WERI-Rb-1 (cell line): ENCODE results near the gene ZNF474.

Experiments
- DNase-seq: peaks from one replicate; pipeline ENCODE4 v3.0.0-alpha.2; 2020
- H3K27ac ChIP-seq: fragments of 250-450 bp; sonication (Bioruptor Pico); 2 replicates; pipeline ENCODE4 v1.5.1; 2020; ENCODE audit warnings: mild to moderate bottlenecking, moderate library complexity
- H3K27me3 ChIP-seq: fragments of 250-450 bp; sonication (Bioruptor Pico); 2 replicates; pipeline ENCODE4 v1.5.1; 2021; ENCODE audit warnings: mild to moderate bottlenecking, low read depth, moderate library complexity; ENCODE audit not compliant: insufficient read depth, severe bottlenecking
- H3K36me3 ChIP-seq: fragments of 250-450 bp; sonication (Bioruptor Pico); 2 replicates; pipeline ENCODE4 v1.5.1; 2020; ENCODE audit warnings: mild to moderate bottlenecking, moderate library complexity
- H3K4me3 ChIP-seq: 2 replicates; pipeline ENCODE4 v1.5.1; 2011; ENCODE audit warnings: low read depth, mild to moderate bottlenecking, control low read depth, low read length
- H3K9me3 ChIP-seq: fragments of 250-450 bp; sonication (Bioruptor Pico); 2 replicates; pipeline ENCODE4 v1.5.1; 2021; ENCODE audit warnings: mild to moderate bottlenecking, moderate library complexity; ENCODE audit not compliant: severe bottlenecking
- CTCF ChIP-seq: IDR thresholded peaks from 2 replicates; pipeline ENCODE4 v1.5.1; 2011; ENCODE audit warnings: low read depth, mild to moderate bottlenecking, control low read depth, inconsistent platforms, low read length

The ZNF474 gene

GRCh38 chr5:122195802-122196394, 66.6 kb downstream of the ZNF474 start:
- peak; percentile 32 for DNase-seq
- no peak overlapping the region for H3K27ac ChIP-seq
- no peak overlapping the region for H3K4me3 ChIP-seq
- H3K27me3 ChIP-seq: no peaks in the 10 kb centered on the region
- TF ChIP-seq CTCF: peak; percentile 70
- no peaks in the 10 kb centered on the region for H3K9me3 ChIP-seq
- H3K36me3 ChIP-seq: no peaks in the 10 kb centered on the region

- Histone ChIP-seq H3K9me3 (no peaks in the 10 kb centered on the region), H3K4me3 (no peak overlapping the region), H3K27me3 (no peaks in the 10 kb centered on the region), H3K36me3 (no peaks in the 10 kb centered on the region), H3K27ac (no peak overlapping the region)
- TF ChIP-seq CTCF: no peak
- no peak for DNase-seq
Measured at GRCh38 chr5:122199146-122199545, 69.8 kb downstream of the ZNF474 start.

- no peak for TF ChIP-seq CTCF
- Histone ChIP-seq H3K4me3 (no peak overlapping the region), H3K27me3 (no peaks in the 10 kb centered on the region), H3K36me3 (no peaks in the 10 kb centered on the region), H3K27ac (no peak overlapping the region), H3K9me3 (no peaks in the 10 kb centered on the region)
- DNase-seq: no peak
Measured at GRCh38 chr5:122200450-122200849, 71.1 kb downstream of the ZNF474 start.

- Histone ChIP-seq H3K36me3 (no peaks in the 10 kb centered on the region), H3K9me3 (no peaks in the 10 kb centered on the region), H3K4me3 (no peak overlapping the region), H3K27me3 (no peaks in the 10 kb centered on the region), H3K27ac (no peak overlapping the region)
- no peak for DNase-seq
- TF ChIP-seq CTCF: no peak
Measured at GRCh38 chr5:122200865-122201264, 71.5 kb downstream of the ZNF474 start.

GRCh38 chr5:122201365-122201764, 72.0 kb downstream of the ZNF474 start:
- H3K27me3 ChIP-seq: no peaks in the 10 kb centered on the region
- H3K4me3 ChIP-seq: no peak overlapping the region
- no peak for TF ChIP-seq CTCF
- H3K9me3 ChIP-seq: no peaks in the 10 kb centered on the region
- no peaks in the 10 kb centered on the region for H3K36me3 ChIP-seq
- no peak overlapping the region for H3K27ac ChIP-seq
- DNase-seq: no peak

GRCh38 chr5:122202952-122203351, 73.6 kb downstream of the ZNF474 start:
- H3K27me3 ChIP-seq: no peaks in the 10 kb centered on the region
- H3K27ac ChIP-seq: no peak overlapping the region
- no peak overlapping the region for H3K4me3 ChIP-seq
- TF ChIP-seq CTCF: no peak
- DNase-seq: no peak
- H3K9me3 ChIP-seq: no peaks in the 10 kb centered on the region
- no peaks in the 10 kb centered on the region for H3K36me3 ChIP-seq
